Measurements from ENCODE around the gene AP2S1. TPM values are rescaled to one million over a fixed set of nuclear protein-coding genes. Genes with fewer than 3 reads are reported as not detected.

The AP2S1 gene
- total RNA-seq, 1 donor from 2014 or later, result 172 TPM

DNA sequence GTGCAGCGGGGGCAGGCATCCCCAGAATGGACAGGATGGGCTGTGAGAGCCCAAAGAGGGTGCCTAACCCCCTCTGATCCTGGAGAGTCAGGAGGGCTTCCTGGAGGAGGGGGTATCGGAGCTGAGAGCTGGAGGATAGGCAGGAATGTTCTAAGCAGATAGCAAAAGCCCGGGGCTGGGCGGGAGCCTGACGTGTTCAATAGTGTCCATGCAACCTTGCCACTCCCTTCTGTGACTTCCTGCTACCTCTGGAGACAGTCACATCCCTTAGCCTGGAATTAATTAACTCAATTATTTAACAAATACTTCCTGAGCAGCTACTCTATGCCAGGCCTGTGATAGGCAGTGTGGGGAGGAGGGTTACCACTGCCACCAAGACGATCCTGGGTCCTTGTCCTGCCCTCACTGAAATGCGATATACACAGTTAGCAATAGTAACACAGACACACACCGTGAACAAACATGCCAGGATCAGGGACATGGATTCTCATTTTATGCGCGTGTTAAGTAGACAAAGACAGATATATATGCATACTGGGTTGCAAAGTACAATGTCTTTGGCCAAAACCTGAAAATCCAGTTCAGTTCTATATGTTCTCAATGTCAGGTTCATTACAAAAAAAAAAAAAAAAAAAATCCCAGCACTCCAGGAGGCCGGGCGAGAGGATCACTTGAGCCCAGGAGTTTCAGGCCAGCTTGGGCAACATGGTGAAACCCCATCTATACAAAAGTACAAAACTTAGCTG lies 10.7 kb downstream of the AP2S1 start:
- no peak overlapping the region for H3K4me3 ChIP-seq (ENCODE audit: low read depth, low read length)
- no peak for DNase-seq (ENCODE audit: low read depth)
- TF ChIP-seq, protein P1, sequence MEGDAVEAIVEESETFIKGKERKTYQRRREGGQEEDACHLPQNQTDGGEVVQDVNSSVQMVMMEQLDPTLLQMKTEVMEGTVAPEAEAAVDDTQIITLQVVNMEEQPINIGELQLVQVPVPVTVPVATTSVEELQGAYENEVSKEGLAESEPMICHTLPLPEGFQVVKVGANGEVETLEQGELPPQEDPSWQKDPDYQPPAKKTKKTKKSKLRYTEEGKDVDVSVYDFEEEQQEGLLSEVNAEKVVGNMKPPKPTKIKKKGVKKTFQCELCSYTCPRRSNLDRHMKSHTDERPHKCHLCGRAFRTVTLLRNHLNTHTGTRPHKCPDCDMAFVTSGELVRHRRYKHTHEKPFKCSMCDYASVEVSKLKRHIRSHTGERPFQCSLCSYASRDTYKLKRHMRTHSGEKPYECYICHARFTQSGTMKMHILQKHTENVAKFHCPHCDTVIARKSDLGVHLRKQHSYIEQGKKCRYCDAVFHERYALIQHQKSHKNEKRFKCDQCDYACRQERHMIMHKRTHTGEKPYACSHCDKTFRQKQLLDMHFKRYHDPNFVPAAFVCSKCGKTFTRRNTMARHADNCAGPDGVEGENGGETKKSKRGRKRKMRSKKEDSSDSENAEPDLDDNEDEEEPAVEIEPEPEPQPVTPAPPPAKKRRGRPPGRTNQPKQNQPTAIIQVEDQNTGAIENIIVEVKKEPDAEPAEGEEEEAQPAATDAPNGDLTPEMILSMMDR (conservative IDR thresholded peaks at IDR 0.05; ENCODE audit: low read depth, low read length), result no peak

DNA sequence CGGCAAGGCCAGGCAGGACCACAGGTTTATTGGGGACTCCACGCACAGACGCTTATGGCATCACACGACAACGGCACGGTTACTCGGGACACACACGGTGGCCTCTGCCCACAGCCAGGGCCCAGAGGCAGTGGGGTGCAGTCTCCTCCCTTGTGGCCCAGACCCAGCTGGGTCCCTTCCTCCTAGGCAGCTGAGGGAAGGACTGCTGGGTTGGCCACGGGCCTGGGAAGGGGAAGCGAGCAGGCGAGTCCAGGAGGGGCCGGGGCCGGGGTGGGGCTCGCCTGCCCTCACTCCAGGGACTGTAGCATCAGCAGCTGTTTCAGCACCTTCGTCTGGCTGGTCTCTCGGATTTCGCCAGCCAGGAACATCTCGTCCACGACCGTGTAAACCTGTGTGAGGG lies 12.5 kb downstream of the AP2S1 start:
- no peak overlapping the region for H3K4me3 ChIP-seq (ENCODE audit: low read depth, low read length)
- no peak for DNase-seq (ENCODE audit: low read depth)
- TF ChIP-seq, protein P1 (conservative IDR thresholded peaks at IDR 0.05; ENCODE audit: low read depth, low read length), result no peak

DNA sequence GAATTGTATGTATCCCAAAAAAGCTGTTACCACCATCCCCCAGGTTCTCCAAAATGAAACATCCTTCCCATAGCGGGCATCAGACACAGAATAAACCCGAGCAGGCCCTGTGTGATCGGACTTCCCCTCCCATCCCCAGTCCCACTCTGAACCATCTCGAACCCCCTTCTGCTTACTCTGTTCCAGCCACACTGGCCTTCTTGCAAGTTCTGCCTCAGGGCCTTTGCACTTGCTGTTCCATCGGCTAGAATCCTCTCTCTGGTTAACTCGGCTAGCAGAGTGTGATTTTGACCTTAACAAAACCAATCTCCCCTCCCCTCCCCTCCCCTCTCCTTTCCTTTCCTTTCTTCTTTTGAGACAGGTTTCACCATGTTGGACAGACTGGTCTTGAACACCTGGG lies 15.7 kb downstream of the AP2S1 start:
- TF ChIP-seq, protein P1 (conservative IDR thresholded peaks at IDR 0.05; ENCODE audit: low read depth, low read length), result no peak
- DNase-seq (ENCODE audit: low read depth), result no peak
- no peak overlapping the region for H3K4me3 ChIP-seq (ENCODE audit: low read depth, low read length)

DNA sequence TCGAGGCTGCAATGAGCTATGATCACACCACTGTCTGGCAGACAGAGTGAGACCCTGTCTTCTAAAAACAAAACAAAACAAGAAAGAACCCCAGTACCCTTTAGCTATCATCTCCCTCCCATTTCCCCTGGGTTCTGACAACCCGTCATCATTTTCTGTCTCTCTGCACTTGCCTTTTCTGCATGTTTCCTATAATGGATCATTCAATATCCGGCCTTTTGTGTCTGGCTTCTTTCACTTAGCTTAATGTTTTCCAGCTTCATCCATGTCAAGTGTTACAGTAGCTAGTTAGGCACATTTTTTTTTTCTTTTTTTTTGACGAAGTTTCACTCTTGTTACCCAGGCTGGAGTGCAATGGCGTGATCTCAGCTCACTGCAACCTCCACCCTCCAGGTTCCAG lies 16.5 kb downstream of the AP2S1 start:
- no peak overlapping the region for H3K4me3 ChIP-seq (ENCODE audit: low read depth, low read length)
- DNase-seq (ENCODE audit: low read depth), result no peak
- TF ChIP-seq, protein P1 (conservative IDR thresholded peaks at IDR 0.05; ENCODE audit: low read depth, low read length), result no peak

DNA sequence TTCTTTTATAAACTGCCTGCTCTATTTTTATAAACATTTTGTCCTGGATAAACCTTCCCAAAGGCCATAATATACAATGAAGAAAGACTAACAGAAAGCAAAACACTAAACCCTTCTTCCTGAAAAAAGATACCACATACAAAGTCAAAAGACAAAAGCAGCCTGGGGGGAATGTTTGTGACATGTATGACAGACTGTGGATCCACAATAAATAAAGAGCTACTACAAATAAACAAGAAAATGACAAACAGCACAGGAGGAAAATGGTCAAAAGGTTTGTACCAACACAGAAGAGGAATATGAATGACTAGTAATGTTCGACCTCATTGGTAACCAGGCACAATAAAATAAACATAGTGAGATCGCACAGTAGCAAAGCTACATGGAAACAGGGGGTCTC lies 19.8 kb downstream of the AP2S1 start:
- no peak for DNase-seq (ENCODE audit: low read depth)
- TF ChIP-seq, protein P1 (conservative IDR thresholded peaks at IDR 0.05; ENCODE audit: low read depth, low read length), result no peak

DNA sequence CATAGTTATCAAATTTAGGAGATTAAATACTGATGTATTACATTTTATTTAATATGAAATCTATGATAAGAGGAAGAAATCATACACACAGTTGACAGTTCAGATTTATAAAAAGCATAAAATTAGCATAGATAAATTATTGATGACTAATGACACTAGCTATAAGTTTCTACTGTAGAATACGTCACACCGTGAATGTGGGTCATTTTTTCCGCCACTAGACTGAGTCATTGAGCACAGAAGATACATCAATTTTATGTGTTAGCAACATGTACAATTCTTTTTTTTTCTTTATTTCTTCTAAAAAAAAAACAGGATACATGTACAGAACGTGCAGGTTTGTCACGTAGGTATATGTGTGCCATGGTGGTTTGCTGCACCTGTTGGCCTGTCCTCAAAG lies 22.2 kb downstream of the AP2S1 start:
- TF ChIP-seq, protein P1 (conservative IDR thresholded peaks at IDR 0.05; ENCODE audit: low read depth, low read length), result no peak
- no peak for DNase-seq (ENCODE audit: low read depth)
- no peak overlapping the region for H3K4me3 ChIP-seq (ENCODE audit: low read depth, low read length)

More for the DNA sequence above, 19.8 kb downstream of the AP2S1 start:
- no peak overlapping the region for H3K4me3 ChIP-seq (ENCODE audit: low read depth, low read length)

DNA sequence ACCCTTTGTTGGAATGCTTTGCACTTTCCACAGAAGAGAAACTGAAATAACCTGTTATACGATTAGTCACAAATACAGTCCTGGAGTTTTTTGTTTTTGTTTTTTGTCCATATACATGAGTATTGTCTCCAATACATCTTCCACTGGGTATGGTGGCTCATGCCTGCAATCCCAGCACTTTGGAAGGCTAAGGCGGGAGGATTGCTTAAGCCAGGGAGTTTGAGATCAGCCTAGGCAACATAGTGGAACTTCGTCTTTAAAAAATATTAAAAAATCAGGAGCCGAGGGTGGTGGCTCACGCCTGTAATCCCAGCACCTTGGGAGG lies 25.0 kb downstream of the AP2S1 start:
- TF ChIP-seq, protein P1 (conservative IDR thresholded peaks at IDR 0.05; ENCODE audit: low read depth, low read length), result no peak
- no peak for DNase-seq (ENCODE audit: low read depth)

More for the DNA sequence above, 25.0 kb downstream of the AP2S1 start:
- H3K4me3 ChIP-seq (ENCODE audit: low read depth, low read length), result no peak overlapping the region

Data from epithelial cell of proximal tubule (primary cell).